ENCODE results near the gene SEMG2. TPM values are rescaled to one million over a fixed set of nuclear protein-coding genes. Genes with fewer than 3 reads are reported as not detected.

Gene SEMG2
- polyA plus RNA-seq, 1 donor: not detected

DNA sequence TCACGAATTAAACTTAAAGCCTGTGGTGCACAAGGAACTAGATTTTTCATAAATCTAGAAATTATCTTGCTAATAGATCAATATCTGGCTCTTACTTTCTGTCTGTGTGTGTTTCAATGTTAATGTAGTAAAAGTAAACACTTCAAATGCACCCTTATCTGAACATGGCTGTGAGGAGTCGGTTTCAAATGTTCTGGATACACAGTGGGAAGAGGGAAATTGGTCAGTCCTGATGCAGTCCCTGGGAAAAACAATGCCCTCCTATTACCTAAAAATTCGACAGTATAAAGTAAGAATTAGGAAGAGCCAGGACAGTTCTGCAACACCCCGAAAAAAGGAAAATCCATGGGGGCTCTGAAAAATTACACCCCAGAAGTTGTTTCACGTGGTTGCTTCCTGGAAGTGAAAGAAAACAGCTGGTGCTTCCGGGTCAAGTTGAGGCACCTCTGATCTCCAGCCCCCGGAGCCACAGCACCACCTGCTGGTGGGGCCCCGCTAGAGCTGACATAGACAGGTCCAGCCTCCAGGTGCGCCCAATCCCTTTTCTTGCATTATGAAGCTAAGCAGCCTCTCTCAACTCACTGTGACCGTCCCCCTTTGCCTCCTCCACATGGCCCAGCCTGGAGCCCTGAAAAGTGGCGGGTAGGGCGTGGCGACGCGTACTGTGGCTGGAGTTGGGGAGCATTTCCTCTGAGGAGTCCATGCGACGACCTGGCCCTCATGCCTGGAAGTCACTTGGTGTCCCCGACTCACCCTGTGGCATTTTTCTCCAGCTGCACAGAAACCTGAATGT, 8.3 kb downstream of the SEMG2 start:
- Histone ChIP-seq H3K27ac (ENCODE audit: low read length) (no peak overlapping the region), H3K36me3 (ENCODE audit: control insufficient read depth, insufficient read depth, low read length) (no peaks in the 10 kb centered on the region), H3K4me3 (ENCODE audit: low read length) (no peak overlapping the region), H3K4me1 (ENCODE audit: control insufficient read depth, insufficient read depth, low read length) (no peaks in the 10 kb centered on the region), H3K9me3 (ENCODE audit: control insufficient read depth, low read depth, low read length) (no peaks in the 10 kb centered on the region), H3K27me3 (ENCODE audit: control insufficient read depth, insufficient read depth, low read length) (peaks cover 24% of the 10 kb centered on the region)
- peak; percentile 12 to 20 for DNase-seq
- WGBS (ENCODE audit: insufficient coverage, low lambda C conversion rate): 60% methylated on average over 2 of the region's 18 CpGs

DNA sequence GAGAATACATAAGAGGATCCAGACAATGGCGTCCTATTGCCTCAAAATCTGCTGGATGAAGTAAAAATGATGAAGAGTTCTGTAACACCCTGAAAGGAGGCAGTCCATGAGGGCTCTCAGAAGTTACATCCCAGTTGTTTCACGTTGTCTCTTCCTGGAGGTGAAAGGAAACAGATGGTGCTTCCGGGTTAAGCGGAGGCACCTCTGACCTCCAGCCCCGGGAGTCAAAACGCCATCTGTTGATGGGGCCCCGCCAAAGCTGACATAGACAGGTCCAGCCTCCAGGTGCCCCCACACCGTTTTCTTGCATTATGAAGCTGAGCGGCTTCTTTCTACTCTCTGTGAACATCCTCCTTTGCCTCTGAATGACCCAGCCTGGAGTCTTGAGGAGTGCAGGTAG, 9.5 kb downstream of the SEMG2 start:
- DNase-seq: no peak
- H3K27me3 ChIP-seq (ENCODE audit: control insufficient read depth, insufficient read depth, low read length): peaks cover 22% of the 10 kb centered on the region
- H3K4me1 ChIP-seq (ENCODE audit: control insufficient read depth, insufficient read depth, low read length): no peaks in the 10 kb centered on the region
- no peak overlapping the region for H3K4me3 ChIP-seq (ENCODE audit: low read length)
- peaks cover 5% of the 10 kb centered on the region for H3K9me3 ChIP-seq (ENCODE audit: control insufficient read depth, low read depth, low read length)
- no peak overlapping the region for H3K27ac ChIP-seq (ENCODE audit: low read length)
- no CpG with 5 or more reads among the region's 9 CpGs for WGBS (ENCODE audit: insufficient coverage, low lambda C conversion rate)
- no peaks in the 10 kb centered on the region for H3K36me3 ChIP-seq (ENCODE audit: control insufficient read depth, insufficient read depth, low read length)

DNA sequence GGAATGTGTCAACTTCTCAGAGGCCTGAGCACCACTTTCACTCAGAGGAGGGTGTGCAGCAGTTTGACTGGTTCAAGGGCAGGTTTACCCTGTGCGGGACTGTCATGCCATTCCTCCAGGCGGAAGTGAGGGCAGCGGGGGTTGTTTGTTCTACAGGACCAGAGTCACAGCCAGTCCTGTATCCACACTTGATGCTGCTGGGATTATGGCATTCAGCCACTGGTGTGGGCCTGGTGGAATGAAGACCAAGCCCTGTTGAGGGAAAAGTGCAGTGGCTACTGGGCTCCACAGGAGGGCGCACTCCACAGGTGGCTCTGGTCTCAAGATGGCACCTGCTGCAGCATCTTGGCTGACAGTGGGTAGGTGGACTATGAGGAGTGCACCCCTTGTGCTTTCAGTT, 14.8 kb downstream of the SEMG2 start:
- Histone ChIP-seq H3K27ac (ENCODE audit: low read length) (no peak overlapping the region), H3K9me3 (ENCODE audit: control insufficient read depth, low read depth, low read length) (peaks cover 6% of the 10 kb centered on the region), H3K27me3 (ENCODE audit: control insufficient read depth, insufficient read depth, low read length) (peaks cover 14% of the 10 kb centered on the region), H3K36me3 (ENCODE audit: control insufficient read depth, insufficient read depth, low read length) (no peaks in the 10 kb centered on the region), H3K4me1 (ENCODE audit: control insufficient read depth, insufficient read depth, low read length) (no peaks in the 10 kb centered on the region), H3K4me3 (ENCODE audit: low read length) (no peak overlapping the region)
- WGBS (ENCODE audit: insufficient coverage, low lambda C conversion rate): no CpG with 5 or more reads among the region's 4 CpGs
- no peak for DNase-seq

DNA sequence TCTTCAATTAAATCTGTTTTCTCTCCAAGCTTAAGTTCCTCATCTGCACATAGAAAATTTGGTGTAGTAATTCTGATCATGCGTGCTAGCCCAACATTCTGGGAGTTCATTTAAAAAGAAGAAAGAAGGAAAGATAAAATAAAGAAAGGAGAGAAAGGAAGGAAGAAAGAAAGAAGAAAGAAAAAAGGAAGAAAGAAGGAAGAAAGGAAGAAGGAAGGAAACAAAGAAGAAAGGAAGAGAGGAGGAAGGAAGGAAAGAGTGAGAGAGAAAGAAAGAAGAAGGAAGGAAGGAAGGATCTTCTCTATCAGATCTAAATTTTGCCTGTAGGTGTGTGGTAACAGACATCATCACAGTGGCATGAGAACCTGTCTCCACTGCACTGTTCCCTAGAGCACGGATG, 17.0 kb downstream of the SEMG2 start:
- Histone ChIP-seq H3K4me3 (ENCODE audit: low read length) (no peak overlapping the region), H3K4me1 (ENCODE audit: control insufficient read depth, insufficient read depth, low read length) (no peaks in the 10 kb centered on the region), H3K27me3 (ENCODE audit: control insufficient read depth, insufficient read depth, low read length) (peaks cover 7% of the 10 kb centered on the region), H3K27ac (ENCODE audit: low read length) (no peak overlapping the region), H3K9me3 (ENCODE audit: control insufficient read depth, low read depth, low read length) (peaks cover 6% of the 10 kb centered on the region), H3K36me3 (ENCODE audit: control insufficient read depth, insufficient read depth, low read length) (no peaks in the 10 kb centered on the region)
- no peak for DNase-seq
- 92% methylated on average over 1 of the region's 2 CpGs for WGBS (ENCODE audit: insufficient coverage, low lambda C conversion rate)

DNA sequence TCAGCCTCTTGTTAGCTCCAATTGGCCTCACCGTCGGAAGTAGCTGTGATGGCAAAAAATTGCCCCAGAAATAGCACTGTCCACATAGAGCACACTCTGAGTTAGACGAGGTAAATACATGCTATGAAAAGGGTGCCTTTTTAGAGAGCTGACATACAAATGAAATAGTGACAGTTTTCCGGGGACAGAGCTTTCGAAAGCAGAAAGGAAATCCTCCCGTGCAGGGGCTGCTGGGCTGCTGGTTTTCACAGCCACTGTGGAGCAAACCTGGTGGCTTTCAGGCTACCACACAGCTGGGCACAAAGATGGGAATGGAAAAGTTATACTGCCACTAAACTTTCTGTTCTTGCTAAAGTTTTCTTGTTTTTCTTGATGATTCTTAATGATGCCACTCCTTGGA, 24.9 kb downstream of the SEMG2 start:
- Histone ChIP-seq H3K4me3 (ENCODE audit: low read length) (no peak overlapping the region), H3K27me3 (ENCODE audit: control insufficient read depth, insufficient read depth, low read length) (peaks cover 24% of the 10 kb centered on the region), H3K27ac (ENCODE audit: low read length) (no peak overlapping the region), H3K4me1 (ENCODE audit: control insufficient read depth, insufficient read depth, low read length) (no peaks in the 10 kb centered on the region), H3K9me3 (ENCODE audit: control insufficient read depth, low read depth, low read length) (no peaks in the 10 kb centered on the region), H3K36me3 (ENCODE audit: control insufficient read depth, insufficient read depth, low read length) (no peaks in the 10 kb centered on the region)
- WGBS (ENCODE audit: insufficient coverage, low lambda C conversion rate): no CpG with 5 or more reads among the region's 6 CpGs
- DNase-seq: no peak

DNA sequence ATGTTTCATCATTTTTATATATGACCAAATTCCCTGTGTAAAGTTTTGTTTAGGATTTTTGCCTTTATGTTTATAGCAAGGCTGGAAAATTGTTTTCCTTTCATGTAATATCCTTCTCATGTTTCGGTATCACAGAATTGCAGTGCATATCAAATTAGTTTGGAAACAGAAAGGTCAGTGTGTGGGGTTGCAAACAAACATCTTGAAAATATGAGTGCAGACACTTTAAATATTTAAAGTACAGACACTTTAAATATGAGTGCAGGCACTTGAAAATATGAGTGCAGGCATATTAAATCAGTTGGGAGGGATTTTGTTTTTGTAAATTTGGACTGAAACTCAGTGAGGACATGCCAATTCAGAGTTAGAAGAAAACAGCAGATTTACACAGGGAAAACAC, 26.7 kb downstream of the SEMG2 start:
- Histone ChIP-seq H3K9me3 (ENCODE audit: control insufficient read depth, low read depth, low read length) (no peaks in the 10 kb centered on the region), H3K36me3 (ENCODE audit: control insufficient read depth, insufficient read depth, low read length) (no peaks in the 10 kb centered on the region), H3K27ac (ENCODE audit: low read length) (no peak overlapping the region), H3K27me3 (ENCODE audit: control insufficient read depth, insufficient read depth, low read length) (peaks cover 27% of the 10 kb centered on the region), H3K4me3 (ENCODE audit: low read length) (no peak overlapping the region), H3K4me1 (ENCODE audit: control insufficient read depth, insufficient read depth, low read length) (no peaks in the 10 kb centered on the region)
- 100% methylated on average over 1 of the region's 1 CpG for WGBS (ENCODE audit: insufficient coverage, low lambda C conversion rate)
- no peak for DNase-seq

DNA sequence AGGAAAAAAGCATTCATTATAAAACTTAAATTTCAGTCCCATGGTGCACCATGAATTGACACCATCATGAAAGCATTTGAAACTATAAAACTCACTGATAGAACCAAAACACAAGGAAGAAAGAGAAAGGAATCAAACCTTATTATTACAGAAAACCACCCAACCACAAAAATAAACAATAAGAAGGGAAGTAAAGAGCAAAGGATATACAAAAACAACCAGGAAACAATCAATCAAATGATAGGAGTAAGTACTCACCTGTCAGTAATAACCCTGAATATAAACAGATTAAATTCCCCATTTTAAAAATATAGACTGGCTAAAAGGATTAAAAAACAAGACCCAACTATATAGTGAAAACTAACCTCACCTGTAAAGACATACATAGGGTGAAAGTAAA, 27.4 kb downstream of the SEMG2 start:
- Histone ChIP-seq H3K36me3 (ENCODE audit: control insufficient read depth, insufficient read depth, low read length) (no peaks in the 10 kb centered on the region), H3K27ac (ENCODE audit: low read length) (no peak overlapping the region), H3K4me1 (ENCODE audit: control insufficient read depth, insufficient read depth, low read length) (no peaks in the 10 kb centered on the region), H3K9me3 (ENCODE audit: control insufficient read depth, low read depth, low read length) (no peaks in the 10 kb centered on the region), H3K4me3 (ENCODE audit: low read length) (no peak overlapping the region), H3K27me3 (ENCODE audit: control insufficient read depth, insufficient read depth, low read length) (peaks cover 30% of the 10 kb centered on the region)
- DNase-seq: no peak

DNA sequence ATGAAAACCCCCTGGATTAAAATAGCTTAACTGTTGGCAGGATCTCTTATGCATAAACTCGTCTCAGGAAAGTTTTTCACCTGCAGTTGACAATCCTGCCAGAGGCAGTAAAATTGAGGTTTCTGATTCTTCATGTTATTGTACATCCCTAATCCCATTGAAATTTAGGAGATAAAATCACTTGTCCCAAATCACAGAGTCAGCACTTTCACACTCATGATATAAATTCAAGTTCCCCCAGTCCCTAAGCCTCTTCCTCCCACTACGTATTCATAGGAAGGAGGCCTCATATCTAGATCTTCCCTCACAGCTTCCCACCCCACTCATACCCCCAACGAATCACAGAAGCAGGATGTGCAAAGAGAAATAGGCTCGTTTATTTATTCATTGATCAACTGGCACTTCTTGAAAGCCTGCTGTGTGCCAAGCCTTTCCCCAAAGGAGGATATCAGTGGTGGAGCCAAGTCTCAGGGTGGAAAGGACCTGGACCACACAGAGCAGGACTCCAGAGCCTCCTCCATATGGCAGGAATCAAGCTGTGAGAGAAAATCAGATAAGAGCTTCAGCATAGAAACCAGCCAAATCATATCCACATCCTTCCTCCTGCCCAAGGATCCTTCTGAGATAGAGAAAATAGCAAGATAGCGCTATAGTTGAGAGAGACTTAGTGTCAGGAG, 30.8 kb downstream of the SEMG2 start:
- Histone ChIP-seq H3K36me3 (ENCODE audit: control insufficient read depth, insufficient read depth, low read length) (no peaks in the 10 kb centered on the region), H3K4me1 (ENCODE audit: control insufficient read depth, insufficient read depth, low read length) (peaks cover 14% of the 10 kb centered on the region), H3K27me3 (ENCODE audit: control insufficient read depth, insufficient read depth, low read length) (peaks cover 18% of the 10 kb centered on the region), H3K27ac (ENCODE audit: low read length) (no peak overlapping the region), H3K4me3 (ENCODE audit: low read length) (no peak overlapping the region), H3K9me3 (ENCODE audit: control insufficient read depth, low read depth, low read length) (no peaks in the 10 kb centered on the region)
- 79% methylated on average over 2 of the region's 5 CpGs for WGBS (ENCODE audit: insufficient coverage, low lambda C conversion rate)
- DNase-seq: no peak

DNA sequence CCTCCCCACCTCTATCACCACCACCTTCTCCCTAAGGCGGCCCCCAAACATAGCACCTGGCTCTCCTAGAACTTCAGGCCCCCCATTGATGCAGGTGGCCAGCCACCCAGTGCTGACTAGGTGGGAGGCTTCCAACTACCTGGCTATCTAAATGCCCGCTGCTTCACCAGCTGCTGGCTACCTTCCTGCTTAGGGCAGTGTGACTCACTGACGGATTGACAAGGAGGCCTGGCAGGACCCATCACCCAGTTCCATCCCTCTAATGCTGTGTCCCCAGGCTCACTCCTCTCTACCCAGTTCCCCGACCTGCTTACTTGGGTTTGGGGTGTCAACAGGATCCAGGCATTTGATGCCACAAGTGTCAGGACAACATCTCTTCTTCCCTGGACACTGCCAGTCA, 32.1 kb downstream of the SEMG2 start:
- no peak overlapping the region for H3K4me3 ChIP-seq (ENCODE audit: low read length)
- no peak overlapping the region for H3K27ac ChIP-seq (ENCODE audit: low read length)
- no peaks in the 10 kb centered on the region for H3K36me3 ChIP-seq (ENCODE audit: control insufficient read depth, insufficient read depth, low read length)
- no peaks in the 10 kb centered on the region for H3K9me3 ChIP-seq (ENCODE audit: control insufficient read depth, low read depth, low read length)
- H3K27me3 ChIP-seq (ENCODE audit: control insufficient read depth, insufficient read depth, low read length): peaks cover 15% of the 10 kb centered on the region
- peaks cover 14% of the 10 kb centered on the region for H3K4me1 ChIP-seq (ENCODE audit: control insufficient read depth, insufficient read depth, low read length)
- WGBS (ENCODE audit: insufficient coverage, low lambda C conversion rate): no CpG with 5 or more reads among the region's 4 CpGs
- DNase-seq: no peak

DNA sequence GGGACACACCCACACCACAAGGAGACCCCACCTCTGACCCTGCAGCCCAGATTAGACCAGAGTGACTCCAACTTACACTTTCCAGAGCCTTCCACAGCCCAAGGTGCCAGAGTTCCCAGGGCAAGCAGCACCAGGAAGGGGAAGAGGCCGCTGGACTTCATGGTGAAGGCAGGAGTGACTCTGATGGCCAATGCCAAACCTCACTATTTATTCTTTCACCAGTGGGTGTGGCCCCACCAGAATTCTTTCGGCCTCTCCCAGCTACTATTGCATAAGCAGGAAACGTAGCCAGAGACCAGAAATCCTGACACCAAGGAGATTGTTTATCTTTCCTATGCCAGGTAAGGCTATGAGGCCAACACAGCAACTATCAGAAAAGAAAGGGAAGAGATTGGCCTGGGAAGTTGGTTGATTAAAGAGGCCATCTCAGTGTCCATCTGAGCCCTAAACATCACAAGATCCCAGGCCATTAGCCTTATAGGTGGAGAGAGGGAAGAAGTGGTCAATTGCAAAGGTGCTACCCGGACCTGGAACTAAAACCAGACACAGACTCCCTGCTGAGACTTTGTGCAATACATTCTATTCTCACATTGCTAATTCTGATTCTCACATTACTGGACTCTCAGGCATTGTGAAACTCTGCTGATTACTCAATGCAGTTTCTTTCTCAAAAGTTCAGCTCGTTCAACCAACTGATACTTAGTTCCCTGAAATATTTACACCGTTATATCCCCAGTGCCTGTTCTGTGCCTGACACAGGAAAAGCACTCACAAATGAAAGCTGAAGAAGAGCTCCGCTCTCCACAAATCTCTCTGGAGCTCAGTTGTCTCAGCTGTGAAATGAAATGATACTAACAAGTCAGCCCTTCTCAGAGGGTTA, 33.5 kb downstream of the SEMG2 start, which contains the start of gene SLPI:
TSS of gene SLPI (minus strand) at position 182 of the 880 bp plus-strand sequence. CDS start at position 161, 21 bp downstream.
- H3K27ac ChIP-seq (ENCODE audit: low read length): peak within 1 kb of the TSS; percentile 78

More for the DNA sequence above, 33.5 kb downstream of the SEMG2 start, which contains the start of gene SLPI:
- H3K9me3 ChIP-seq (ENCODE audit: control insufficient read depth, low read depth, low read length): no peaks in the 10 kb centered on the region
- peaks cover 14% of the 10 kb centered on the region for H3K4me1 ChIP-seq (ENCODE audit: control insufficient read depth, insufficient read depth, low read length)
- peak; percentile 61 to 76 for DNase-seq
- H3K27me3 ChIP-seq (ENCODE audit: control insufficient read depth, insufficient read depth, low read length): peaks cover 21% of the 10 kb centered on the region
- no peak within 1 kb of the TSS for H3K4me3 ChIP-seq (ENCODE audit: low read length)
- no peaks in the 10 kb centered on the region for H3K36me3 ChIP-seq (ENCODE audit: control insufficient read depth, insufficient read depth, low read length)
- no CpG with 5 or more reads among the region's 7 CpGs for WGBS (ENCODE audit: insufficient coverage, low lambda C conversion rate)
